HG02798 (cell line): ENCODE measurements around the gene MAGI2.
"Not testable (repeated sequence)": the region's sequence is repeated elsewhere in the genome, so short reads cannot be mapped to it uniquely, and the experiment has no call there.

Experiments used
- ATAC-seq: cut with Tn5 transposase; IDR thresholded peaks from one replicate; pipeline ENCODE4 v1.9.1; 2021; ENCODE audit warnings: mild to moderate bottlenecking; ENCODE audit not compliant: unreplicated experiment, poor library complexity

Gene MAGI2

DNA sequence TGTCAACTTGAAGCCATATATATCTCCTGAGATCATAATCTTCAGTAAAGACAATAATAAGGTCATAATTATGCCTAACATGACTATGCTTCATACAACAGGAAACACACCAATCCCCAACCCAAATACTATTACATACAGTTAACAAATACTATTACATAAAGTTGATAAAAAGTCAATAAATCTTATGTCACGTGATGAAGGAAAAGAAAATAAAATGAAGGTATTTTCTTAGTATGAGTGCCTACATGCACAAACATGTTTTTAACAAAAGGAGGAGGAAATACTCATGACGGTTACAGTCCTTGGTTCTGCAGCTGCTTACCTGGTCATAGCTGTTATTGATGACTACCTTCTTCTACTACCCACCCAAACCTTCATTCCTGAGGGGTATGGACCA lies 844.2 kb downstream of the MAGI2 start:
- ATAC-seq = no peak

DNA sequence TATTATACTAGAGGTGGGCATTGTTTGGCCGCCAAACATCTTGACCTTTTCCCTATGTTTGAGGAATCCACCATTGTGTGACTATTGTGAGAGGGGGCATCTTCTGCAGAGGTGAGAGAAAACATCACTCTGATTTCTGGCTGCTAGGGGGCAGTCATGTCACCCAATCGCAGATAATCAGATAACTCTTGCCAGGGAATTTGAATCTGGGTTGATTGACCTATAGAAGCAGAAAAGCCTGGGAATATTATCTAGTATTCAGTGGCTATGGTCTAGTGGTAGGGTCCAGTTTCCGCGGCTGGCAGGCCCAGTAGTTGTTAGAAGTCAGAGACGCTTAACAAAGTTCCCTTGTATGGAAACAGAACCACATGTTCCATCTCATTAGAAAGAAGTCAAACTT lies 846.4 kb downstream of the MAGI2 start:
- no peak for ATAC-seq

DNA sequence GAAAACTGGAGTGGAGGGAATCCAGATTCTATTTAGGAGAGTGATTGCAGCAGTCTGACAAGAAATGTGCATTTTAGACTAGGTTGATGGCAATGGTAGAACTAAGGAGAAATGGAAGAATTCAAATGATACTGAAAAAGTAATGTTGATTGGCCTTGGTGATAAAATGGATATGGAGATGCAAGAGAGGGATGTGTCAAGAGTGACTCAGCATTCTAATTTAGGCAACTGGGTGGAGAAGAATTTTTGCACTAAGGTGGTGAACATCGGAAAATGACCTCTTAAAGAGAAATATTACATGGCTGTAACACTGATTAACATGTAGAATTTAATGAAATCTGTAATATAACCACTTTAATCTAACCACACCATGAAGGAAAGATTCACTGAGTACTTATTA lies 848.3 kb downstream of the MAGI2 start:
- ATAC-seq = no peak

DNA sequence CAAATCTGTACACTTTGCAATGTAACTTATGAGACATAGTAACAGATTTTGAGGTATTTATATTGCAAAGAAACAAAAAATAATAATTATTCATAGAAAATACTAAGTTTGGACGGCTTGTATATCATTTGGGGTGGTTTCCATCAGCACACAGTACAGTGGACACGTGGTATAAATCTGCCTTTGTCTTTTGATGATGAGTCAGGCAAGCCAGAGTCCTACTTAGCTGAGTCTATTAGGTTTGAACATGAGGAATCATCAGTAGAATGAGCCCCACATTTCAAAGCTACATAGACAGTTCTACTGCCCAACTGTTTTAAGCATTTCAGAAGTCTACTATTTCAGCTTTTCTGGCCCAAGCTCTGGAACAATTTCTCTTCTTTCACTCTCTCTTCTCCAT lies 851.7 kb downstream of the MAGI2 start:
- ATAC-seq = no peak

DNA sequence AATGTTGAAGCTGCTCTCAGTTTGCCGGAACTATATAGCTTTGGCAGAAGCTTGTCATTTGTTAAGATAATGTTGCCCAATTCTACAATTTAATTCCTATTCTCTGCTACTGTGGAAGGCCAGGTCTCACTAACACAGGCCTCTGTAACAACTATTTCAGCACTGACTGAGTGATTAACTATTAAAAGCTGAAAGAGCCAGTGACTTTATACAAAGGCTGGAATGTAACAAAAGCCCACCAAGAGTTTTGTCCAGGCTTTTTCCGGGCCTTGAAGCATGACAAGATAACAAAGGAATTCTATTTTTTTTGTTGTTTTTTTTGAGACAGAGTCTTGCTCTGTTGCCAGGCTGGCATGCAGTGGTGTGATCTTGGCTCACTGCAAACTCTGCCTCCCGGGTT lies 859.3 kb downstream of the MAGI2 start:
- no peak for ATAC-seq

DNA sequence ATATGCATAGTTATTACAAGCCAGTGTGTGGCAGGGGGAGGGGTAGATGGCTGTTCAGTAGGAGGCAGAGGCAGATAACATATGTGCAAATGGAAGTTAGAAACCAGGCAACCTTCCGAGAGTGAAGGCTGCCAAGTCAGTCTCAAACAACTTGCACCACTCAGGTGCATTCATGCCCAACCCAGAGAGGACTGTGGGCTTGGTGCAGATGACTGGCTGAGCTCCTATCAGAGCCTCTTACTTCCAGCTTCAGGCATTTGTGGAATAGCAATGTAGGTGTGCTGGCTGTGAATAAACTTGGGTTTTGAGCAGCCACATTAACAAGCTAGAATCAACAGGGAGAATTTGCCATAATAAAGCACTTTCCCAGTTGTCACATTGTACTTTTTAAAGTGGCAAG lies 865.1 kb downstream of the MAGI2 start:
- no peak for ATAC-seq

DNA sequence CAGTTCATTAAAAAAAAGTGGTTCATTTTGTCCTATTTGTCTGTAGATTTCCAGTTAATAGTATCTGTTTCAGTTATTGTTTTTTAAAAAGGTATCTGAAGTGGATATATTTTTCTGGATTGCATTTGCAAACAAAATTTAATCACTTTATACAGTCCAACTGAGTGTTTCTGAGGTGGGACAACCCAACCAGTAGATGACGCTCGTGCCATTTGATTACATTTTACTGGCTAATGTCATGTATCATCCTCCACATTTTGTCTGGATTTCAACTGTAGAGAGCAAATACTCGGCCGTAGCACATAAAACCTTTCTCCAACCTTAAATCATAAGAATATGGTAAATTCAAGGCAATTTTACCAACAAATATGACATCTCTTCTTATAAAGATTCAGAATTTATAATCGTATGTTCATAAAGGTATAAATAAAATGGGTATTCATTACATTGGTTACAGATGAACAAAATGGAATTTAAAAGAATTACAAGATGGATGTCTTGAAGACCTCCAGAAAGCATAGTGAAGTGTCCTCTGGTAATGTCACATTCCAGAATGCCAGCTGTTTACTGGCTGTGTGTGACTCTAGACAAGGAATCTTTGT lies 865.9 kb downstream of the MAGI2 start:
- no peak for ATAC-seq

DNA sequence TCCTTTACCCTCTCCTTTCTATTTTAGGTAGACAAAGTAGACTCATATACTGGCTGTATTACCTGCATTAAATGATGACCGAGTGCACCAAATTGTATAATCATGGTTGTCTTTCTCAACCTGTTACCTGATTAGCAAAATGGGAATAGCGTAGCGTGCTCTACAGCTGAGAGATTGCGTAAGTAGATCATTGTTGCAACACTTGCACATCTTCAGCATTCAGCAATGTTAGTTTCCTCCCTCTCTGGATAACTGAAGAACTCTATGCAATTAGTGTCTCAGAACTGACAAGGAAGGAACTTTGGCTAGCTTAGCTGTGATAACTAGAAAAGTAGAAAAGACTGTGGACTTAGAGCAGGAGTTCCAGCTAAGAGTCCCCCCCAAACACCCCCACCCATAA lies 867.5 kb downstream of the MAGI2 start:
- ATAC-seq = no peak

DNA sequence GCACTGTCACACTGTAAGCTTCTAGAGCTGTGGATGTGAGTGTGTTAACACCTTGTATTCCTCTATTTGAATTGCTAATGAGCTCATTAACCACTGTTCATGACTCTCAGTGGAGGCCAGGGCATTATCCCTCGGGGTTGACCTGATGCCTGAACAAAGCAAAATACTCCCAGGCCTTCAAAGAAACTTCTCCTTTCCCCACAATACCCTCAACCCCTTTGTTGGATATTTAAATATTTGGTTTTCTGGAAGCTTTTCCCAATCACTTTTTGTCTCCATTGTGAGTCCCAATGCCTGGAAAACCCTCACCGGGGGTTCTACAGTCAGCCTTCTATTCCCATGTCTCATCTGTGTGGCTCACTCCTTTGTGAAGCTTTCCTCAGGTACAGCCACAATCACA lies 874.8 kb downstream of the MAGI2 start:
- no peak for ATAC-seq

DNA sequence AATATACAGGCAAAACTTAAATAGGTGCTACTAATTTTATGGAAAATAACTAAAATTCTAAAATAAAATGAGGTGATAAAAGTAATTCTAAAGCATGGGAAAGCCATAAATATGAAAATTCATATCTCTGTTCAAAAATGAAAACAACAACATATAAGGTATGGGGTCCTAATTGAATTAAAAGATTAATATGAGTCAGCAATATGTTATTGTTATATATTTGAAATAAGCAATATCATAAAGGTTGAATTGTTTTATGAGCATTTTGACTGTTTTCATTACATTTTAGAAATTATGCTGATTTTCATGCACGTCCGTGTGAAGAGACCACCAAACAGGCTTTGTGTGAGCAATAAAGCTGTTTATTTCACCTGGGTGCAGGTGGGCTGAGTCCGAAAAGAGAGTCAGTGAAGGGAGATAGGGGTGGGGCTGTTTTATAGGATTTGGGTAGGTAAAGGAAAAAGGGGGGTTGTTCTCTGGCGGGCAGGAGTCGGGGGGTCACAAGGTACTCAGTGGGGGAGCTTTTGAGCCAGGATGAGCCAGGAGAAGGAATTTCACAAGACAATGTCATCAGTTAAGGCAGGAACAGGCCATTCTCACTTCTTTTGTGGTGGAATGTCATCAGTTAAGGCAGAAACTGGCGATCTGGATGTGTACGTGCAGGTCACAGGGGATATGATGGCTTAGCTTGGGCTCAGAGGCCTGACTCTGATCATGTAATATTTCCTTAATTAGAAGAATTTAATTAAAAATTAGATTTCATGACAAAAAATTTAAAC lies 876.1 kb downstream of the MAGI2 start:
- not testable (repeated sequence) for ATAC-seq

DNA sequence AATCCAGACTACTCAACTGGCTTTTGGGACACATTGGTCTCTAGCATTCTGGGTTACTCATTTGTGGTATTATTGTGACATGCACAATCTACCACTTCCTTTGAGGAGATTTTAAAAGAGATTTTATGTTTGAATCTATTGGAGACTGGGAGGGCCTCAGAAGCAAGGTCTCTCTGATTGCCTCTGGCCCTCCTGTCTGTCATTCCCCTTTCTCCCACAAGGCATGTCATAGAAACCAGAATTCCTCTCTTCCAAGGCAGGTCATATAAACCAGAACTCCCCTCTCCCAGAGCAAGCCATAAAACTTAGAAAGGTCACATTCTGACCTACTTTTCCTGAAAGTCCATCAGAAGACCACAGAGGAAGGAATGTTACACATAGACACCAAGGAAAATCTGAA lies 877.2 kb downstream of the MAGI2 start:
- ATAC-seq = no peak

DNA sequence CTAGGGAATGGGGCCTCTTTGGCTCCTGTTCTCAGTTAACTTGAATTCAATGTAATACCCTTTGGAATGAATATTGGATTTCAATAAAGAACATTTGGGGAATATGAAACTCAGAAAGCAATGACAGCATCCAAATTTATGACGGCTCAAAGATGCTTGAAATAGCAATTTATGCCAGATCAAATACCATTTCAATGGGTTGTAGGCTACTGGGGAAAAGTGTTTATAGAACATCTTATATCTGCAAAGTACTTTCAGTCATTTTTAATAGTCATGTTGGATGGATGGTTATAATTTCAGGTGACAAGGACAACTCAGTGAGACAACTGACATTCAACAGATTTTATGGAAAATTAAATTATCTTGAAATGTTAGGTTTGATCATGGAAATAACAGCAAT lies 882.2 kb downstream of the MAGI2 start:
- ATAC-seq = no peak

DNA sequence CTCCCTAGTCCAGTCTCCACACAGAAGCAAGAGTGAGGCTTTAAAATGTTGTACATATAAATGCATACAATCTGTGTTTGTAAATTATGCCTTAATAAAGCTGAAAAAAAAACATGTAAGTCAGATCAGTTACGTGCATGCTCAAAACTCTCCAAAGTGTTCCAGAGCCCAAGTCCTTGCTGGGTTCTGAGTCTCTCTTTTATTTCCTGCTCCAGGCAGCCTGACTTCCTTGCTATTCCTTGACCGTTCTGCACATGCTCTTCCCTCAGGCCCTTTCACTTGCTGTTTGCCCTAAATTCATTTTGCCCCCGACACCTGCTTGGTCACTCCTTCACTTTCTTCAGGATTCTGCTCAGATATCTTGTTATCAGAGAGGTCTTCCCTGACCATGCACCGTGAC lies 884.8 kb downstream of the MAGI2 start:
- ATAC-seq = no peak

DNA sequence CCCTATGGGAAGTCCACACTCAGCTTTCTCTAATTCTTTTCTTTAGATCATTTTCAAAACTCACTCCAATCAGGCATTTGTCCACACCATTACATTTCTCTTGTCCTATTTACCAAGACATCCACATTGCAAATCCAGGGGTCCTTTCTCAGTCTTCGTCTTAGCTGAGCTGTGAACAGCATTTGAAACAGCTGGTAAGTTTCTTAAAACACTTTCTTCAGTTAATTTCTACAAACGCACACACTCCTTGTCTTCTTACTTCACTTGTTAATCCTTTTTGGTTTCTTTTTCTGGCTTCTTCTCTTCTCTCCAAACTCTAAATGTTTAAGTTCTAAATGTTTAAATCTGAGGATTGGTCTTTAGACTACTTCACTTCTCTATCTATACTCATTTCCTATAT lies 885.6 kb downstream of the MAGI2 start:
- no peak for ATAC-seq

DNA sequence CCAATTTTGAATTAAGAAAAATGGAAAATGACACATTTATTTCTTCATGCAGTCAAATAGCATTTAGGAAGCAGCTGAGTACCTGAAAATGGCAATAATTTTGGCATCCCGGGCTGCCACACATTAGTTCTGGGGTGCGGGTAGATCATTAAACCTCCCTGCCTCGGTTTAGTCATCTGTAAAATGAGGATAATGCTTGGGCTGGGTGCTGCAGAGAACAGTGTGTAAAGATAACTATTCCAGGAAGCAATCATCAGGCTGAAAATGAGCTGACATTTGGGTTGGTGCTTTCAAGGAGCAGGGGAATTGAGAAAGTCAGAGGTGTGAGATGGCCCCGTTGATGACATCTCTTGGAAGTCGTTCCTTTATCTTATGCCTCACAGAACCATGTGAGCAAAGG lies 887.7 kb downstream of the MAGI2 start:
- ATAC-seq = no peak

DNA sequence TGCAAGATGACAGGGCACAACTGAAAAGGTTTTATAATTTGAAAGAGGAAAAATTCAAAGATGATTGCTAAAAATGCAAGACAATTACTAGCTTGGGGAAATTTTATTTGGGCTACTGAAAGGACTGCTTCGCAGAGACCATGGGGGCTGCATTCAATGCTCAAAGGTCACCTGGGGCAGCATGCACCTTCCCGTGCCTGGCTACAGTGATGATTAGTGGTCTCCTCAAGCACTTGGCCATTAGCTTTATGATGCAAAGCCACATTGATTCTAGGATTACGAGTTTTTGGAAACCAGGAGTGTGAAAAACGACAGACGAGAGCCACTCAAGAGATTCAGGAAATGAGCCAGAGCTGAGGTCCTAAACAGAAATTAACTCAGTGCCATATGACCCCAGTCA lies 890.3 kb downstream of the MAGI2 start:
- no peak for ATAC-seq

DNA sequence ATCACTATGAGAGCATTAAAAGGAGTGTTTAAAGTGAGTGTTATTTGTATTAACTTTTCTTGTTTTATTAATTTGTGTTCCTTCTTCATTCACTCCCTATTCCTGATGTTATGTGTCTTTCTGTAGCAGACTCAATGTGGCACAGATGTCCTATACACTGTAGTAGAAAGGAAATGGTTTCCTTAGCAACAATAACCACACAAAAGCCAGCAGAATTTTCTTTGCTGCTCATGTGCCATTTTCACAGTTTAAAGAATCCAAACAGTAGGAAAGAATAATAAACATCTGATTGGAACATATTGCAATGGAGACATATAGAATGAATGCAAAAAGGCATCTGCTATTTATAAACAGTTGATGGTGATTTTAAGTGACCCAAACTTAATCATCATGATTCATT lies 891.3 kb downstream of the MAGI2 start:
- ATAC-seq = no peak

DNA sequence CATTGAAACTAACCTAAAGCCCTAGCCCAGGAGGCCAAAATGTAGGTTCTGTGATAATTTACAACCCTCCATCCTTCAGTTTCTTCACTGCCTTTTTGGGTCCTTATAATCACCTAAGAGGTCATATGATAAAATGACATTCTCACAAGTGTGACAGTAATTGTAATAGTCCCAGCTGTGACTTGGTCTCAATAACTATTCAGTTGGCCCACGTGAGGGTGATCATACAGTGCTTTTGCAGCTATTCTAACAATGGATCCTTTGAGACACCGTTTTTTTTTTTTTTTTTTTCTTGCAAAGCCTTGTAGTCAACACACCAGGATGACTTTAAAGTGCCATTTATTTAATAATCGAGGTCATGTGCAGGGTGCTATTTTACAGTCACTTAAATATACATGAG lies 894.9 kb downstream of the MAGI2 start:
- ATAC-seq = no peak

DNA sequence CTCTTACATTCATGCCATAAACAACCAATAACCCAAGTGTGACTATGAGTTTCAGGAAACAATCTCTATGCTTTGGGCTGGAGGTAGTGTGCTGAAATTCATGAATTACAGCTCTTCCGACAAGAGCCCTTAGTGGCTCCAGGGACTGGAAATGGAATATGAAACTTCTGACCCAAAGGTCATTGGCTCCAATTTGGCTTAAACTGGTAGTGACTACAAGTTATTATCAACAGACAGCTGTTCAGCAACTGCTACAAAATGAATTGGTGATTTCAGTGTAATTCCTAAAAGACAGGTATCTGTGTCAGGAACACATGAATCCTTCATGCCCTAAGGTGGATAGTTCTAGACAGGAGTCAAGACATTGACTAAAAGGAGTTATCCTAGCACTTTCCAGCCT lies 909.5 kb downstream of the MAGI2 start:
- ATAC-seq = no peak

DNA sequence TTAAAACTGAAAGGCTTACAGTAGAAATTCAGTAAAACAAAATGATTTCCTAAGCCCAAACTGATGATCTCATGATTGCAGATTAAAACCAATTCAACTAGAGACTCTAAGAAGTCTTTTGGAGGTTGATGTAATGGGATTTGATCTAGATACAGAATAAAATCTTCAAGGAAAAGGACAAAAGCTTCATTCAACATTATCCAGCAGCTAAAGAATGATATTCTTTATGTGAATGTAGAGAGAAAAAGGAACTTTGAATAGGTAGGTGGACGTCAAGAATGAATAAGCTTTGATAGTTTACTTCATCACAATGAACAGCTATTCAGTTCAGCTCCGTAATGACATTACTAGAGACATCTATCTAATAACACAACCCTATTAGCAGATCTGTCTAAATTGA lies 910.5 kb downstream of the MAGI2 start:
- no peak for ATAC-seq

DNA sequence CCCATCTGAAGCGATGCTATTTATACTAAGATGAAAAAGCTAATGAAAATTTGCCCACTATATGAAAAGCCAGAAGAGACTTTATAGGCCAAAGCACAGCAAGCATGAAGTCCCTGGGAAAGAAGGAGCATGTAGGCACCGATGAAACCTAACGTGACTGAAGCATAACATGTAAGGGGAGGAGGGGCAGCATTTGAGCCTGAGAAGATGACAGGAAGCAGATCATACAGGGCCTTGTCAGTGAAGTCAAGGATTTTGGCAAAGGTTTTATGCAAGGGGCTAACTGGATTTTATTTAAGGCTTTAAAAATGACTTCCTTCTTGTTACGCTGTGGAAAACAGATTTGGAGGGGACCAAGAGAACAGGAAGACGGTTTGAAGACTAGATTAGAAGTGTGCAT lies 910.9 kb downstream of the MAGI2 start:
- ATAC-seq = no peak

DNA sequence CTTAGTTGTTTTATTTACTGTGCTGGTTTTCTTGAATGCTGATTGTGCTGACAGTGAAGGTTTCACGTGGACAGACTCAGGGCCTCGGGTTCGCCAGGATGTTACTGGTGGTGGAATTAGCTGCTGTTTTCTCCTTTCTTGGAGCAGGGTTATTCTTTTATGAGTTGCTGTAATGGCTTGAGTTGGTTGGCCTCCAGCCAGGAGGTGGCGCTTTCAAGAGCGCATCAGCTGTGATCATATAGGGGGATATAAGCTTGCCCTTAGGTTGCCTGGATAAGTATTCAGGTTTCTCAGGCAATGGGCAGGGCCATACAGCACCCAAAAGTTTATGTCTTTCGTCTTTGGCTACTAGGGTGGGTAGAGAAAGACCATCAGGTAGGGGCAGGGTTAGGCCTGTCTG lies 913.6 kb downstream of the MAGI2 start:
- ATAC-seq = no peak
